ENCODE data around the gene ATP6V0A4.

Gene ATP6V0A4

DNA sequence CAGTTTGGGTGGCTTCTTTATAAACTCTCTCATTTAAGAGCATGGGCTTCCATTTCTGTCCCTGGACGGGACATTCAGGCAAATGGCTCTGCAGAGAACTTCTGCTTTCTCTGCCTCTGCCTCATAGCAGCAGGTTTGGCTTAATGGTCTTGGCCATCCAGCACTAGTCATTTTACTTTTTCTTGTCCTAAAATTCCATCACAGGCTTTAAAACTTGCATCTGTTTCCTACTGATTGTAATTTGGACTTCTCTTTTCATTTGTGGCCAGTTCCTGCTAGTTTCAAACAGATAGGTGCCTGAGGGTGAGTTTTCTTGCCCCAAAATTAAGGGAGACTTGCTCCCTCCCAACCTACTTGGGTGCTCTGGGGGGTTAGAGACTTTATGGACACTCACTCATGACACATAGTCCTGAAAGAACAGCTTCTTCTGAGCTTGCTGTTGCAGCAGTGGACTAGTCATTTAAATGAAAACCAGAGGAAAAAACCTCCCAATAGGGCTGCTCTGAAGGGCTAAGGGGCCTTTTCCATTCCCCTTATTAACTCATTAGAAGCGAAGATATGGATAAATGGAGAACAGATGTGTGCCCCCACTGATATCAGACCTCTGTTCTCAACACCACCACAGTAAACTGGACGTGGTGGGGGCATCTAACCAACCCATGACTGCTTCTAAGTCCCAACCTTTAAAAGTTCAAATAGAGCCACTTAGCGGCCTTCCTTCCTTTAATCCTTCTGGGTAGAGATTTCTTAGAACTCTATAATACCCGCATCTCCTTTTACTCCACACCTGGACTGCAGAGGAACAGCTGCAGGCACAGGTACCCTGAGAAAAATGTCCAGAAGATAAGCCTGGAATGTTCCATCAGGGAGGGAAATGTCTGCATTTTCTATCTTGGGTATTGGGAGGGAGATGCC, 135.7 kb downstream of the ATP6V0A4 start:
- DNase-seq, result no peak

DNA sequence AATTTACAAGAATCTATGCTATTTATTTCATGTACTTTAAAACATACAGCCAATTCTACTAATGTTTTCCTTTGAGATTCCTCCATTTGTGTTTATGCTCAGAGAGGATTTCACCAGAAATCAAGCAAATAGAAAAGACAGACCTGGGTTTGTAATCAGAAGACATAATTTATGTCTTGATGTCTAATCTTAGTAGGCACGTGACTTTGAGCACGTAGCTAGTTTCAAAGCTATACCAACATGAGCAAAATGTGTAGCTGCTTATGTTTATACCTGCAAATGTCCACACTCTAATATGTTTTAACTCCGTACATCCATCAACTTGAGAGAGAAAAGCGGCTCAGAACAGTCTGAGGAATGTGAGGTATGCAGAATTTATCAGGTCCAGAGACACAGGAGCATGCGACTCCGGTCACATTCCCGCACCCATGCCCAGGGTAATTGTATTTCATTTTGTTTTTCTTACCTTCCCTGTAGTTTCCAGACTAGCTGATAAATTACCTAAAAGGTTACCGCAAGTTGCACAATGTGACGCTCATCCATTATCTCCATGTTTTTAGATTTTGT, 136.8 kb downstream of the ATP6V0A4 start:
- no peak for DNase-seq

DNA sequence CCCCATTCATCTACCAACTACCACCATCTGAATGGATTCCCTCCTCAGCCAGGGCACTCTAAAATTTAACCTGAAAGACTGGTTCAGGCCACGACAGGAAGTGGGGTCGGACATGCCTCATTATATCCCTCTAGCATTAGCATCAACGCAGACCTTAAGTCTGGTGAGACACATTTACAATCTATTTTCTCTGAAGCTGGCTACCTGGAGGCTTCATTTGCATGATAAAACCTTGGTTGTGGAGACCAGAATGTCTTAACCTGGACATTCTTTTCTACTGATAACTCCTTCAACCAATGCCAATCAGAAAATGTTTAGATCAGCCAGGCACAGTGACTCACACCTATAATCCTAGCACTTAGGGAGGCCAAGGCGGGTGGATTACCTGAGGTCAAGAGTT, 139.1 kb downstream of the ATP6V0A4 start:
- DNase-seq, result no peak

DNA sequence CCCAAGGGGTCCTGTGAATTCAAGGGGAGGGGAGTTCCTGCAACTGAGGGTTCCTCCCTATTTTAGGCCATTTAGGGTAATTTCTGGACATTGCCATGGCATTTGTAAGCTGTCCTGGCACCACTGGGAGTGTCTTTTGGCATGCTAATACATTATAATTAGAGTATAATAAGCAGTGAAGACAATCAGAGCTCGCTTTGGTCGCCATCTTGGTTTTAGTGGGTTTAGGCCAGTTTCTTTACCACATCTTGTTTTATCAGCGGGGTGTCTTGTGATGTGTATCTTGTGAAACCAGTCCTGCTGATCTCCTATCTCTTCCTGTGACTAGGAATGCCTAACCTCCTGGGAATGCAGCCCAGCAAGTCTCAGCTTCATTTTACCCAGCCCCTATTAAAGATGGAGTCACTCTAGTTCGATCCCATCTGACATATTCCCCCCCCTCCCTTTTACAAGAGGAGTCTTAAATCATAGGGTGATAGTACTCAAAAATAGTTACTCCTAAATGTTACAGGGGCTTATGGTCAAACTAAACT, 140.1 kb downstream of the ATP6V0A4 start:
- DNase-seq, result no peak

DNA sequence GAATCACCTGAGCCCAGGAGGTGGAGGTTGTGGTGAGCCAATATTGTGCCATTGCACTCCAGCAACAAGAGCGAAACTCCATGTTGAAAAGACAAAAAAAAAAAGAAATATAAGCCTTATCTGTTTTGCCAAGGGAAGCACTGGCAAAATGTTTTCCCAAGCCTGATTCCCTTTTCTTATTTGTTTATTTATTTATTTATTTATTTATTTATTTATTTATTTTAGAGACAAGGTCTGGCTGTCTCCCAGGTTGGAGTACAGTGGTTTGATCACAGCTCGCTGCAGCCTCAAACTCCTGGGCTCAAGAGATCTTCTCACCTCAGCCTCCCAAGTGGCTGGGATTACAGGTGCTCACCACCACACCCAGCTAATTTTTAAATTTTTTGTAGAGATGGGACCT, 141.0 kb downstream of the ATP6V0A4 start:
- no peak for DNase-seq
